RWPE2 (cell line): Measurements from ENCODE around the gene SYNJ2.

ENCODE experiments used
- ATAC-seq: fragments of 200-7000 bp; cut with Tn5 transposase; 3 replicates; pipeline ENCODE4 v1.9.1; 2021; ENCODE audit warnings: low read depth
- DNase-seq: peaks from one replicate; pipeline ENCODE4 v3.0.0-alpha.2; 2020; ENCODE audit warnings: low spot score
- H3K27ac ChIP-seq: fragments of 450-650 bp; 2 replicates; pipeline ENCODE4 v1.5.1; 2017; ENCODE audit warnings: mild to moderate bottlenecking; ENCODE audit not compliant: poor library complexity, severe bottlenecking
- H3K27me3 ChIP-seq: fragments of 250-450 bp; sonication (Bioruptor Pico); 2 replicates; pipeline ENCODE4 v1.5.1; 2021; ENCODE audit warnings: mild to moderate bottlenecking, moderate library complexity; ENCODE audit not compliant: insufficient read depth, poor library complexity, severe bottlenecking
- H3K36me3 ChIP-seq: fragments of 250-450 bp; sonication (Bioruptor Pico); 2 replicates; pipeline ENCODE4 v1.5.1; 2020; ENCODE audit warnings: low read depth, mild to moderate bottlenecking, moderate library complexity
- H3K4me1 ChIP-seq: fragments of 250-450 bp; sonication (Bioruptor Pico); 2 replicates; pipeline ENCODE4 v1.5.1; 2021; ENCODE audit warnings: mild to moderate bottlenecking, moderate library complexity; ENCODE audit not compliant: insufficient read depth, poor library complexity, severe bottlenecking
- H3K4me3 ChIP-seq: fragments of 250-450 bp; sonication (Bioruptor Pico); 2 replicates; pipeline ENCODE4 v1.5.1; 2021; ENCODE audit warnings: mild to moderate bottlenecking, moderate library complexity; ENCODE audit not compliant: severe bottlenecking
- H3K9me3 ChIP-seq: fragments of 250-450 bp; sonication (Bioruptor Pico); 2 replicates; pipeline ENCODE4 v1.5.1; 2021; ENCODE audit warnings: mild to moderate bottlenecking, moderate library complexity; ENCODE audit not compliant: severe bottlenecking
- TF ChIP-seq, protein P1 (sequence below): fragments of 450-650 bp; IDR thresholded peaks from one replicate; pipeline ENCODE4 v1.5.1; 2017; ENCODE audit warnings: mild to moderate bottlenecking, moderate library complexity; ENCODE audit not compliant: poor library complexity, severe bottlenecking

SYNJ2 gene

DNA sequence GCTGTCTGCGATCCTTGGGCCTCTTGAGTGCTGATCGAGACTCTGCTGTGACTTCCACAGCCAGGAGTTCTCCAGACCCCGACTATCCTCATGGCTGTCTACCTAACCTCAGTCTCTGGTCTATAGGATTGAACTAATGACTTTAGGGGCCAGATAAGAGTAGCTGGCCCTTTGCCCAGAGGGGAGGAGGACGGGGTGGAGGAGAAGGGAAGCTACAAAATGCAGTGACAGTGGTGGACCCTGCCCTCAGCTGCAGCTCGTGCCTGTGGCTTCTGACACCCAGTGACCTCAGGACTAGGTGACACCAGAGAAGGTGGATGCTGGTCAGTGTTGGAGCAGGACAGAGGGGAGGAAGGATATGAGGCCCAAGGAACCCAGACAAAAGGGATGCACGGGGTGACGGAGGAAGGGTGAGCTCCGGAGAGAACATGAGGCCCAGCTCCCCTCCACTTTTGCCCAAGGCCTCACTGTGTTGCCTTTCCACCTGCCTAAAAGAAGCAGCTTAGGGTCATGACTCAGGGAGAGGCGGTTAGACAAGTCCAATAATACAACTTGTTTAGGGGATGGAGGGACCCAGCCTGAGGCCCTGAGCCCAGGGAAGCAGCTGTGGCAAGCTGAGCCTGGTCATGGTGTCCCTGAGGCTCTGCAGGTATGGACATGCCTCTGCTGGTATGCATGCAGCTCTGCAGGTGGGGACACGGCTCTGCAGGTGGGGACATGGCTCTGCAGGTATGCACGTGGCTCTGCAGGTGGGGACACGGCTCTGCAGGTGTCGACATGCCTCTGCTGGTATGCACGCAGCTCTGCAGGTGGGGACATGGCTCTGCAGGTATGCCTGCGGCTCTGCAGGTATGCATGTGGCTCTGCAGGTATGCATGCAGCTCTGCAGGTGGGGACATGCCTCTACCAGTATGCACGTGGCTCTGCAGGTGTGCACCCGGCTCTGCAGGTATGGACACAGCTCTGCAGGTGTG lies 67.7 kb downstream of the SYNJ2 start:
- H3K36me3 ChIP-seq, result no peaks in the 10 kb centered on the region; the same call in none of the 2 replicates
- no peaks in the 10 kb centered on the region for H3K4me1 ChIP-seq
- H3K9me3 ChIP-seq, result no peaks in the 10 kb centered on the region
- peak overlapping the region; percentile 6 for H3K27ac ChIP-seq
- TF ChIP-seq, protein P1, sequence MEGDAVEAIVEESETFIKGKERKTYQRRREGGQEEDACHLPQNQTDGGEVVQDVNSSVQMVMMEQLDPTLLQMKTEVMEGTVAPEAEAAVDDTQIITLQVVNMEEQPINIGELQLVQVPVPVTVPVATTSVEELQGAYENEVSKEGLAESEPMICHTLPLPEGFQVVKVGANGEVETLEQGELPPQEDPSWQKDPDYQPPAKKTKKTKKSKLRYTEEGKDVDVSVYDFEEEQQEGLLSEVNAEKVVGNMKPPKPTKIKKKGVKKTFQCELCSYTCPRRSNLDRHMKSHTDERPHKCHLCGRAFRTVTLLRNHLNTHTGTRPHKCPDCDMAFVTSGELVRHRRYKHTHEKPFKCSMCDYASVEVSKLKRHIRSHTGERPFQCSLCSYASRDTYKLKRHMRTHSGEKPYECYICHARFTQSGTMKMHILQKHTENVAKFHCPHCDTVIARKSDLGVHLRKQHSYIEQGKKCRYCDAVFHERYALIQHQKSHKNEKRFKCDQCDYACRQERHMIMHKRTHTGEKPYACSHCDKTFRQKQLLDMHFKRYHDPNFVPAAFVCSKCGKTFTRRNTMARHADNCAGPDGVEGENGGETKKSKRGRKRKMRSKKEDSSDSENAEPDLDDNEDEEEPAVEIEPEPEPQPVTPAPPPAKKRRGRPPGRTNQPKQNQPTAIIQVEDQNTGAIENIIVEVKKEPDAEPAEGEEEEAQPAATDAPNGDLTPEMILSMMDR, result no peak
- H3K4me3 ChIP-seq, result no peak overlapping the region
- DNase-seq (no peak), ATAC-seq (peak; percentile 59)
- H3K27me3 ChIP-seq, result no peaks in the 10 kb centered on the region

DNA sequence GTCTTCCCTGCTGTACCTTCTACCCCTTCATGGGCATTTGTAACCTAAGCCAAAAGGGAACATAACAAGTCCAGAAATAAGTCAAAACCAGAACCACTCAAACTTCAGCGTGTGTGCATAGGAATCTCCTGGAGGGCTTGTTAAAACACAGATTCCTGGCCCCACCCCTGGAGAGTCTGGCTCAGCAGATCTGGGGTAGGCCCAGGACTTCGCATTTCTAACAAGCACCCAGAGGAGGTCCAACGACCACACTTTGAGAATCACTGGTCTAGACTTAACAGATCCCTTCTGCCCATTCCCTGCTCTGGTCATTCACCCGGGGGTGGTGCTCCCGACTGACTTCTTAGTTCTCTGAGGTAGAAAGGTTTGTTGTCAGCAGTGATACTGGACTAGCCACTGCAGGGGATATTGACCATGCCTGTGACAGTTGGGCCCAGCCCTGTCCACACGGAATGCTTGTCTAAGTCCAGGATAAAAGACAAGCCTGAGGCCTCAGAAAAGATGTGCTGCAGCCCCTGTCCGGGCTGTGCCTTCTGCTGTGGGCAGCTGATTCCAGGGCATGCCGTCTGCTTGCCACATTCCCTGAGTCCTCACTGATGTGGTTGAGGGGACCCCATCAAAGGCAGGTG lies 68.6 kb downstream of the SYNJ2 start:
- H3K4me1 ChIP-seq, result no peaks in the 10 kb centered on the region
- H3K9me3 ChIP-seq, result no peaks in the 10 kb centered on the region
- H3K36me3 ChIP-seq, result no peaks in the 10 kb centered on the region
- H3K27me3 ChIP-seq, result no peaks in the 10 kb centered on the region
- peak overlapping the region; percentile 6 for H3K27ac ChIP-seq
- TF ChIP-seq, protein P1, result no peak
- DNase-seq (no peak), ATAC-seq (no peak; the same call in 2 of the 3 replicates)
- no peak overlapping the region for H3K4me3 ChIP-seq

DNA sequence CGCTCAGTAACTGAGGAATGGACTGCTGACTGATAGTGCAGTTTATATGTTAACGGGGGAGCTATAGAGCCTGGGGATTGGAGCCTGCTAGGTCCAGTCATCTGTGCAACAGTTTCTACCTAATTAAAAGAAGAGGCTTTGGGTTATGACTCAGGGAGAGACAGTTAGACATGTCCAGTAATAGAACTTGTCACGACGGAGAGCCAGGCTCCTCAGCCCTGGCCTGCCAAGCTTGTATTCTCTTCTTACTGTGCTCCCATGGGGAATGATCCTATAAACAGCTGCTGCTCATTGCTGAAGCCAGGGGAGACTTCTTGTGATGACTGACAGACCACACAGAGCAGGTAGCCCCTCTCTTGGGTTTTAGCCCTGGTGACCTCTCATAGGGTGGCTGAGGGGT lies 69.3 kb downstream of the SYNJ2 start:
- Histone ChIP-seq H3K27ac (no peak overlapping the region), H3K27me3 (no peaks in the 10 kb centered on the region)

DNA sequence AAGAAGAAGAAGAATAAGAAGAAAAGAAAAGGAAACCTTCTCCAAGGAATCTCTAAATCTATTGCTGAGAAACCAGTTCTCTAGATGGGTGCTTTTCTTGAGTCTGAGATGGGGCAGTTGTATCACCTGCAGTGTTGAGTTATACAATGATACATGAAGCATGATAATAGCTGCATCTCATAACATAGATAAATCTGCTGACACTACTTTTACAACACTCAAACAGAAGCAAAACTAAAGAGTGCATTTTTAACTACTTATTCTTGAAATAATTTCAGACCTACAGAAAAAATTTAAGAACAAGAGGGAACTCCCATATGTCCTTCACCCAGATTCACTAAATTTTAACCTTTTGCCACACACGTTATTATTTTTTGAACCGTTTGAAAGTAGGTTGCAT lies 70.3 kb downstream of the SYNJ2 start:
- Histone ChIP-seq H3K27ac (no peak overlapping the region), H3K4me1 (peaks cover 3% of the 10 kb centered on the region), H3K36me3 (no peaks in the 10 kb centered on the region), H3K9me3 (no peaks in the 10 kb centered on the region), H3K27me3 (no peaks in the 10 kb centered on the region), H3K4me3 (no peak overlapping the region)
- no peak for DNase-seq
- TF ChIP-seq, protein P1, result no peak
- ATAC-seq, result no peak

More for the DNA sequence above, 69.3 kb downstream of the SYNJ2 start:
- TF ChIP-seq, protein P1, result no peak
- peak; percentile 21; the same call in 1 of the 3 replicates for ATAC-seq
- no peaks in the 10 kb centered on the region for H3K4me1 ChIP-seq
- no peaks in the 10 kb centered on the region for H3K36me3 ChIP-seq
- H3K4me3 ChIP-seq, result no peak overlapping the region
- H3K9me3 ChIP-seq, result no peaks in the 10 kb centered on the region
- no peak for DNase-seq
